HG03066 (cell line): ENCODE results near the gene GADL1.

Source experiments
- ATAC-seq: cut with Tn5 transposase; IDR thresholded peaks from one replicate; pipeline ENCODE4 v1.9.1; 2021; ENCODE audit warnings: low read depth; ENCODE audit not compliant: unreplicated experiment

GADL1 gene

DNA sequence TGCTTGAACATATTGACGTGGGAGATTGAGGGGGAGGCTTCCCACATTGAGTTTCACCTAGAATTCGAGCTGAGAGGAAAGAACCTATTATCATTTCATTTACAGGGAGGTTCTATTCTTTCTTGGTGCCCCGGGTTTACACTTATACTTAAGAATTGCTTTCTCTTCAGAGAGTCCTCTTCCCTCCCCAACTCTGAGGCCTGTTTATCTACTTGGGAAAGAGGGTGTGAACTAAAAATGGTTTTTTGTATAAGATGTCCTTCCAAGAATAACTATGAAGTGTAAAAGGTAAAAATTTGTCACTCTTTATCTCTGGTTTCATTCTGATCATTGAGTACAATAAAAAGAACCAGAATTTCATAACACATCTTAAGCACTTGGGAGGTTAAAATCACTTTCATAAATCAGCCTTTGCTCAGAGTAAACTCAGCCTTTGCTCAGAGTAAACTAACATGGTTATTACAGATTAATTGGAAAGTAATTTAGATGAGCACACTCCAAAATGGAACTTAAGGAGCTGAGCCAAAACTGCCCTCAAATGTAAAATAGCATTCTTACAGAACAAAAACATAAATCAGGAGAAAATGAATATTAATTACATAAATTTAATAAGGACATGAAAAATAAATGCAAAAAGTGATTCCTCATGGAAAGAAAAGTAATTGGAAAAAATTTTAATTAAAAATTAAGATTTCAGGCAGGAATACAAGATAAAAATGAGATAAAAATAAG lies 75.2 kb downstream of the GADL1 start:
- no peak for ATAC-seq

DNA sequence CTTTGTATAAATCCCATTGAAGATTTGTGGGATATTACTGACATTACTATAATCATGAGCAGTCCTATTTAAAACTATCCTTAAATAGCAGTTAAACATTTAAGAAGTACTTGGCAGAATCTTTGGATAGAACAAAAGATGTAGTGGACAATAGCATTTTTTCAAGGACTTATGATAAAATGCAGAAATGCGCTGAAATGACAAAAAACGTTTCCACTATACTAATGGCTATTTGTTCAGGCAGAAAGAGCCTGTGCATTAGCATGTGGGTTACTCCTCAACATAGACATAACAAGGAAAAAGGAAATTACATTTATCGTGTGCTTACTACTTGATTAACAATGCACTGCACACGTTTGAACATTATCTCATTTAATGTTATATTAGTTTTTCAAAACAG lies 80.7 kb downstream of the GADL1 start:
- ATAC-seq = no peak

DNA sequence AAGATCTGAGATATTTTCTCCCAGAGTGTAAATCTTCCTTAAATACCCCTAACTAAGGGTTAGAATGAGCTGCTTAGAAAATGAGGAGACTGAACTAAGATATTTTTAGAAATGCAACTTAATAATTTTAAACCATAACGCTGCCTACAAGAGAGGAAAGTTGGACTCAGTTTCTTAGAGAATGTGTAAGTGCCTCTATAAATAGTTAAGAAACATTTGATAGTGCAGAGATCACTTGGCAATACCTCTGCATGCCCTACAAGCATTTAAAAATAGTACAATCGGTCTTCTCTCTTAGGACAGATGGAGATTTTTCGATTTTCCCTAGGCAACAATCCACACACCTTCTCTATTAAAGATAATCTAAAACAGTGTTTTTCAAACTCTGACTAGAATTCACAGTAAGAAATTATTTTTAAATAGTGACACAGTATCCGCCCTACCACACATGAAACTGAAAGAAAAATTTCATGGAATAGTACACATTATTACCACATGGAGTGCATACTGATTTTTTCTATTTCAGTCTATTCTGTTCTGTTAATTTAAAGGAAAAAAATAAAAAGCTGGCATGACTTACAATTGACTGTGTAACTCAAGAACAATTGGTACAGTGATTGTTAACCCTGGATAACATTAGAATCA lies 83.2 kb downstream of the GADL1 start:
- ATAC-seq = no peak

- ATAC-seq = no peak
Observed at GRCh38 chr3:30810625-30811024, 83.8 kb downstream of the GADL1 start.

GRCh38 chr3:30805695-30806094 lies 88.8 kb downstream of the GADL1 start:
- no peak for ATAC-seq

- ATAC-seq = no peak
Observed at GRCh38 chr3:30804984-30805383, 89.5 kb downstream of the GADL1 start.

GRCh38 chr3:30795176-30795575 lies 99.3 kb downstream of the GADL1 start:
- no peak for ATAC-seq

DNA sequence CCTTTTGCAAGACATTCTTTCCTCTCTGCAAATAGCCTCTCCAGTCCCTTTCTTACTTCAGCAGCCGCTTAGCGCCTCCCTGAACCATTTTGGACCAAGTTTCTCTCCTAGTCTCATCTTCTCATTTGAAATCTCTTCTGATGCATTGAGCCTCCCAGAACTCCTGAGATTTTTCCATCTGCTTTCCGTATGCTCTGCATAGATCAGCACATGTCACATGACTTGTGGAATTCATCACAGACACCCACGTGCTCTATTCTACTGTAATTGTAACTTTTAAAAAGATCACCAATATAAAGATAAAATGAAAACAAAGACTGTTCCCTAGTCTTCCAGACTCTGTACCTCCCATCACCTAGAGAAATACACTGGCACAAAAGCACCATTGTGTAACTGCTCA lies 100.7 kb downstream of the GADL1 start:
- ATAC-seq = no peak

DNA sequence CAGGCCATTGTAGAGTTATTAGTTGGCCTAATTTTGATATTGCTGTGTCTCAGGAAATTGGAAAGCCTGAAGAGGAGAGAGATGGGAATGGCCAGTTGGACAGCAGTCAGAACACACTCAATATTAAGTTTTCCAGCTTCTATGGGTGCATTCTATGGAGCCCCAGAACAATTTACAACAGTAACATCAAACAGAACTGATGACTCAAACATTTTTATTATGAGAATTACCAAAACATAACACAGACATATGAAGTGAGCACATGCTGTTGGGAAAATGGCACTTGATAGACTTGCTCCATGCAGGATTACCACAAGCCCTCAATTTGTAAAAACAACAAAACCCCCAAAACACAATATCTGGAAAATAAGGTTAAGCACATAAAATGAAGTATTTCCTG lies 104.3 kb downstream of the GADL1 start:
- no peak for ATAC-seq

GRCh38 chr3:30786365-30786764 lies 108.1 kb downstream of the GADL1 start:
- no peak for ATAC-seq

DNA sequence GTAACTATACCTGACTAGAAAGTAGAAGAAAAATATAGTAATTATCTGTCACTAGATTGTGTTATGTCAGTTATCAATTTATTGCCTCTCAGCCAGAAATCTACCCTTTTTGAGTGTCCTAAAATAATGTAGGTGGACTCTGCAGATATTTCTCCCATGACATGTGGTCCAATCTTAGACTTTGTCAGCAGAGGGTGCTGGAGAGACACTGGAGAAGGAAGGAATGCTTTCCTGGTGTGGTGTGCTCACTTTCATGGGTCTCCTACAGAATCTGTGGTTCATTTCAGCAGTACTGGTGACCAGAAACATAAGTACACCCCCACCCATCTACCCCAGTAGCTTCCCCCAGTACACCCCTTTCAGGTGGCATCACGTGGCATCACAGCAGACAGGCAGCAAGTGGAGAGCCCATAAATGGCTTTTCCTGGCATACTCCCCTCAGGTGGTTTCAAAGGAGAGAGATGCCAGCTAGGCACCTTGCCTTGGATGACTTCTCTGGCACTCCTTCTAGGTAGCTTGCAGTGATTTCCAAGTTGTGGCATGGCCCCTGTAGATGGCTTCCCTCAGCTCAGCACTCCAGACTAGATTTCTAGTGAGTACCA lies 114.7 kb downstream of the GADL1 start:
- no peak for ATAC-seq

DNA sequence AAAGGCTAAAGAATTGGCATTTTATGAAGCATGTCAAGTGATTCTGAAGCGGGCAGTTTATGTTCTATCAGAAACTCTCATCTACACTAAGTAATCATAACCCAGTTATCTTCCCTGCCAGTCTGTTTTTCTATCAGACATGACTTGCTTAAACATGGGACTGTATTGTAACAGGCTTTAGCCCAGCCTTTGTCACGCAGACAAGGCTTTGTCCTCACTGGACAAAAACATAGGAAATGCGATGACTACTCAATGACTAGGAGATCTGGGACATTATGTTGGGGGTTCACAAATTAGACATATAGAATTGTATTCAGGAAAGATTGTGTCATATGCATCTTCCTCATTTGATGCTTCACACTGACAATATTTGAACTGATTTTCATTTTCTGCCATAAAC lies 115.5 kb downstream of the GADL1 start:
- ATAC-seq = no peak

DNA sequence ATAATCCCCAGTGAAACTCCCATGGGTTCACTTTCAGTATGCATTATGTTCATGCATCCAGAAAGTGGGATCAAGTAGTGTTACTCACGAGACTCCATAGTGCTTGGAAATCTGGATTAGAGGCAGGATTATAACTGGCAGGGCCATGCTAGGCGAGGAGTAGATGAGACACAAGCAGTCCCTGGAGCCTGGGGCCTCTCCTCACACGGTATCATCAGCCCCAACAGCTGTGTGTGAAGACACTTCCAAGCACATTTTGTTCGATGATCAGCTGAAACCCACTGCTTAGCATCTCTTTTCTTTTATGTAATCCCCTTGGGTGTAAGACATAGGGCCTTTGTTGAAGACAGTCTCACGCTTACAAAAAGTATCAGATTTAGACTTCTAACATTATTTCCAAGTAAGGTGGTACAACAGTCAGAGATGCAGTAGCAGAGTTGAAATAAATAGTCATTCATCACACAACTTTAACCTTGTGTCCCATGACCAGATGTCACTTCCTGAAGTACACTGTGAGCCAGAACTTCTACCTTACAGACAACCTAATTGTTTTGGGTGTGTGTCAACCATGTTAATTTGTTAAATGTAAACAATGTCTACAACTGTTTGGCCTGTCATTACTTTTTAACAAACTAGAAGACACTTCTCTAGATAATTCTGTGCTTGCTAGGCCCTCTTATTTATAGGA lies 116.9 kb downstream of the GADL1 start:
- ATAC-seq = no peak

DNA sequence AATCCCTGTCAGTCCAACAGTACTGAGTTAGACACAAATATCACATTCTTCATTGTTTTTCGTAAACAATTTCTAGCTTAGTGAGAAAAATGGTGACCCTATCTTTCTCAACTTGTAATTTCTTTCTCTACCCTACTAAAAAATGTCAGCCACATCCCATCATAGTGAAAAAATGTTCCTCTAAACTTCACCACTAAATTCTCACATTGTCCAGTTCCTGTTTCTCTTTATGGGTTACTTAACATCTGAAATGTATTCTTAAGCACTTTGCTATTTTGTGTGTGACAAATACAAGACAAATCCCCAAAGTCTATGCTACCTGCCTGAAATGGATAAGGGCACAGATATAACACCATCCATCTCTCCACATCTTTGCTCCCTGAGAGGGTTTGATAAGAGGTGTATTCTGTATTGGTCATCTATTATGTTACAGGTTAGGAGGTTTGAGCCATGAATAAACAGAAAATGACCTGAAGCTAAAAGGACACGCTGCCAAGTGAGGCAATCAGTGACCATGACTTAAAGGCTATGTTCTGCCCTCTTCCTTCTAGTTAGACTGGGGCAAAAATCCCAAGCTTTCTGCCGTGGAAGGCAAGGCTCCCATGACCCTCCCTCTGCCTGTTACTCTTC lies 118.2 kb downstream of the GADL1 start:
- no peak for ATAC-seq

DNA sequence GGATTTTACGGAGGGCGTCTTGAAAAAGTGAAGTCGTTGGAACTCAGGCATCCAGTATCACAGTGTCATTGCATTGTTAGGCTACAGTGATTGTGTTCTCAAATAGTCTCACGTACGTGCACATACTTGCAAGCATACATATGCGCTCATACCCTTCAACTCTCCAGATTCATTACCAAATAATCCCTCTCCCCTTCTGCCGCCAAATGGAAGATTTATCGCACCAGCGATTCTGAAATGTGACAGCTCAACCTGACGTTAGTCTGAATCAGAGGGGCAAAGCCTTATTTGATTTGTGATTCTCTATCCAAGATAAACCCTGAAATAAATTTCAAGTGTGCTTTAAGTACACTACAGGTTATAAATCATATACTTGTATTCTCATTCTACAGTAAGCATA lies 119.4 kb downstream of the GADL1 start:
- ATAC-seq = no peak

- ATAC-seq = no peak
Observed at GRCh38 chr3:30774062-30774461, 120.4 kb downstream of the GADL1 start.

- ATAC-seq = no peak
Observed at GRCh38 chr3:30770387-30770786, 124.1 kb downstream of the GADL1 start.

DNA sequence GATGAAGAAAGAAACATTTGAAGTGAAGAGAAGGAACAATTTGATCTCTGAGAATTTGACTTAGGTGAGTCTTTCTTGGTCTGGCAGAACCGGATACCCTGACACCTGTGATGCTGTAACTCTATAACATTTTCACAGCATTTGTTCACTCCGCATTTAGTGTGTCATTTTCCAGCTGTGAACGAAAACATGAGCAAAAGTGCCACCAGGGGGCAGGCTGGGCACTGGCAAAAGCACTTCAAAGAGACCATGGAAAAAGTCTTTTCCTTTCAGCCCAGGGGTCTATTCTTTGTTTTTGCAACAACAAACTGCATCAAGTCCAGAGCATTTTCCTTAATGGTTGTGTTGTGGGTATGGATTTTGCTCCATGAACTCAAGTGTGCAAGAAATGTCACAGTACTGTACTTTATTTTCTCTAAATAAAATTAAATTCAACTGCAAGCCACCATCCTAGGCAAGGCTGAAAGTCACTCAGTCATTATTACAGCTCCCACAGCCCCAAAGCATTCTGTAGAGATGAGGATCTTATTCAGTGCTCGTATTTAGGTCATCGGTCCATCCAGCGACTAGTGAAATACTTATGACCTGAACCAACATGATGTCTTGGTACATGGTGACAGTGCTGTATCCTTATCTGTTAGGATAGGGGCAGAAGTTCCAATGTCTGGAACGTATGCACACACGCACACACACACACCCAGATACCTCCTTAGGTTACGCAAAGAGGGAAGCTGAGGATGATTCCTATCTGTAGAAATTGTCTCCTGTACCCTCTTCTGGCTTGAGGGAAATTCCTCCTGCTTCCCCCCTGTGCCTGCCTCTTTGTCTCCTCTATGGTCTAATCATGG lies 125.5 kb downstream of the GADL1 start:
- no peak for ATAC-seq

DNA sequence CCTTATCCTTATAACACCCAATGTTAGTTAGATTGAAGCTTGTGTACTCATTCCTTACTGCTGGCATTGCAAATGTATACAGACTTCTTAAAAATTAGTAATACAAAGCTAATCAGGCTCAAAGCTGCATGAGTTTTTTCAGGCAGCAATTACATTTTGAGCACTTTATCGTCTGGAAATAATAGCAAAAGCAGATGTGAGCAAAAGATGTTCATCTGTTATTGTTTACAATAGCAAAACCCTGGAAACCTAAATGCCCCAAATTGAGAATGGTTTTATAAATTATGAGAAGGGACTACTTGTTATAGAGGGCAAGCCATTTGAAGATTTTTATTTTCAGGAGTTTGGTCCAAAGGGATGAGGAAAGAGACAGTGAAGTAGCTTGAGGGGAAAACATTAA lies 126.4 kb downstream of the GADL1 start:
- ATAC-seq = no peak

DNA sequence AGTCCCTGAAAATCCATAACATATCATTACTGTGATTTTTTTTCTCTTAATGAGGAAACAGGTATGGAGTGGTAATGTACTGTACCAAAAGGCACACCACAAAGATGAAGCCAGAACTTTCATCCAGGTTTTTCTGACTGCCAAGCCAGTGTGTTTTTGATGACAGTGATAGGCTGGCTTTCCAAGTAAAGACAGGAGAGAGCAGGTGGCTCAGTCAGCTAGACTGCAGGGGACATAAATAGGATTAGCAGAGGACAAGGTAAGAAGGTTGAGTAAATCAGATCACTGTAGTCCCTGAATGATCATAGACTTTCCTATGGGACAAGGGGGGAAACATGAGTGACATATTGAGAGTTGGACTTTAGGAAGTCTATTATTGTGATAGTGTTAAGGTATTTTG lies 127.9 kb downstream of the GADL1 start:
- no peak for ATAC-seq
